Right renal cortex interstitium (tissue), 3 donors: ENCODE measurements around the gene CILP. TPM values are rescaled to one million over a fixed set of nuclear protein-coding genes. Genes with fewer than 3 reads are reported as not detected.

ENCODE experiments used
- DNase-seq, 3 donors: peaks; one replicate each; pipeline ENCODE4 v3.0.0-alpha.2; 2013; ENCODE audit warnings: low read depth in 3 of 3, low spot score in 2 of 3
- polyA plus RNA-seq, 3 donors: library from polyadenylated mRNA; unstranded; fragments of 120-200 nt; gene quantifications; one replicate each; pipeline ENCODE4 v1.2.1, GENCODE V29; 2013; ENCODE audit not compliant: insufficient read length in 3 of 3

The CILP gene
- polyA plus RNA-seq, 3 donors = 2.8 to 3.3 (median 3.3) TPM

DNA sequence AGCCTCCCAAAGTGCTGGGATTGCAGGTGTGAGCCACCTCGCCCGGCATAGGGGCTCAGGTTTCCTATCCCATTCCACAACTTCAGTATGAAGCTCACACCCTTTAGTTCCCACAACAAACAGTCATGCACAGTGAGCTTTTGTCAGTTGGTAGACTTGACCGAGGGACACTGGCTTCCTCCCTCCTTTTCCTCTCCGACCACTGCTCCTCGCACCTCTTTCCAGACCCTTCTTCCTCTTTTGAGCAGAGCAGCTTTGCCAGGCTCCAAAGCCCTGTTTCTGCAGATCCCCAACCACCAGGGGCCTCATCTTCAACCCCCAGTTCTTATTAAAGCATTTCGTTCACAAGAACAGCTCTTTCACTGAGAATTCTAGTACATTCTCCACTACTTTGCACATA, 12.7 kb upstream of the CILP start:
- DNase-seq = no peak

DNA sequence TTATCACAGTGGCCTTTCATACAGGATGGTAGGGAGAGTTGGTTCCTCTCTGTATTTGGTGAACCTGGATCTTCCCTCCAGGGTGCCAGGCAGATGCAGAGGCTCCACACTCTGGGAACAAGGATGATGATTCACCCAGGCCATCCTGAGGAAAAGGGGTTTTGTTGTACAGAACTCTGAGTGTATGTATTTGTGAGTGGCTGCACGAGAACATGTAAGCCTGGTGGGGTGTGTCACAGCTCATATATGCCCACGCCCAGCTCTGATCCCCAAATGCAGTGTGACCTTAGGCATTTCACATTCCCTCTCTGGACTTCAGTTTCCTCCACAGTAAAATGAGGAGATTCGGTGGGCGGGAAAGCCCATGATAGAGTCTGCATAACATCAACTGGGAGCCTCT, 11.6 kb upstream of the CILP start:
- no peak for DNase-seq

DNA sequence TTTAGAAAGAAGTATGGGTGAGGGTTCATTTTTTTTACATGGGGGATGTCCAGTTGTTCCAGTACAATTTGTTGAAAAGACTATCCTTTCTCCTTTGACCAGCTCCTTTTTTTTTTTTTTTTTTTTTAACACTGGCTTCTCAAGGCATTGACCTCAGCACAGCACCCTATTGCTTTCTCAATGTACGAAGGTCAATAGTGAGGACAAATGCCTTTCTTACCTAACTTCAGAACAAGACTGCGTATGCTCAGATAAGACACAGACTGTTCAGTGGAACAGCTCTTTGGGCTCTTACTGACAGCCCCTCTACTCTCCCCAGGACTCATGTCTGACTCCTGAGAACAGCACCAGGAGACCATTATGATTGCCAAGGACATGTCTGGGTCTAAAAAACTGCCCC, 10.4 kb upstream of the CILP start:
- no peak for DNase-seq

DNA sequence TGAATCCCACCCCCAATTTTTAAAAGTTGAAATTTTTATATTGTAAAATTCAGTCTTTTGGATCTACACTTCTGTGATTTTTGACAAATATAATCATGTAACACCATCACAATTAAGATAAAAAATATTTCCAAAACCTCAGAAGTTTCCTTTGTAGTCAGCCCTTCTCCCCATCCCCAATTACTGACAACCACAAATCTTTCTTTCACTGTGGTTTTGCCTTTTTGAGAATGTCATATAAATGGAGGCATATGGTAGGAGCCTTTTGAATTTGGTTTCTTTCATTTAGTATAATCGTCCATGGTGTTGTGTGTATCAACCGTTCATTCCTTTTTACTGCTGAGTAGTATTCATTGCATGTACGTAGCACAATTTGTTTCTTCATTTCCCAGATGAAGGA, 7.9 kb upstream of the CILP start:
- DNase-seq = no peak

DNA sequence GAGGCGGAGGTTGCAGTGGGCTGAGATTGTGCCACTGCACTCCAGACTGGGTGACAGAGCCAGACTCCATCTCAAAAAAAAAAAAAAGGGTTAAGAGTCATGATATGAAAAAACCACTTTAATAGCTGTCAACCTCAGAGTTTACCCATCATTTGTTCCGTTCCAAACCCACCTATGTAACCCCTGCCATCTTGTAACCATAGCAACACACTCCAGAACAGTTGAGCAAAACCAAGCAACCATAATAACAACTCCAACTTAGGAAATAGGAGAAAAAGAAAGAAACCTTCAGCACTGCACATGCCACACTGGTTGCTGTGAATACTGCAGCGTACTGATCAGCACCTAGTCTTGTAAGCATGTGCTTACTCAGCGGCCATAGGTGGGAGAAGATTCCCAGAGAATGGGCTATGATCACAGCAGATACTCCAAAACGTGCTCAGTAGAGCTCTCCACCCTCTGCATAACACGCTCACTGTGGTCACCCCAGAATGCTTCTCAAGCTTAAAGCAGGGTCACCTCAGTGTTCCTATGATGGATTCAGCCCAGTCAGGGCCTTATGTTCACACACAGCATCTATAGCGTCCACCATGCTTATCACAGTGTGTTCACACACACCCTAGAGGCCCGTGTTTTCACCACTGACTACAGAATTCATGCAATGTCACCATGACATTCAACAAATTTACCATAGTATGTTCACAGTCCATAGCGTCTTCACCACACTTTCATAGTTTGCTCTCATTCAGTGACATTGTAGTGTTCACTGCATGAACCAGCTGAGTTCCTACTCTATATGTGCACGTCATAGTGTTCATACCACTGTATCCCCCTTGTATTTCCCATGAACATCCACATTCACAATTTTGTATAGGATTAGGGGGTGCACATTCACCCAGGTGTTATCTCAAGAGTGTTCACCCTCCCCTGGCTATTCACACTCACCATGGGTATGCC, 6.5 kb upstream of the CILP start:
- DNase-seq = no peak

DNA sequence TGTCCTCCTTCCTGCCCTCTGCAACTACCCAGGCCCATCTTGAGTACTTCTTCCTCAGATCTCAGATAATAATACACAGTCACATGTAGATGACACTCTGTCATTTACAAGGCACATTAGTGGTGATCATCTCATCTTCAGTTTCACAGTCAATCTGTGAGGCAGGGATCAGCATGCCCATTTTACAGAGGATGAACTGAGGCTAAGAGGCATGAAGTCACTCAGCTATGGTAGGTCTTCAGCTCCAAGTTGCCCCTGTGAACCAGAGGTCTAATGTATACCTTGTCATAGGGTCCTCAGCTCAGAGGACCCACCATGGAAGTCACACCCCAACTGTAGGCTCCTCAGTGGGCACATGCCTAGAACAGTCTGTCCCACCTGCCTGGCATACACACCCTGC, 4.2 kb upstream of the CILP start:
- DNase-seq = no peak

DNA sequence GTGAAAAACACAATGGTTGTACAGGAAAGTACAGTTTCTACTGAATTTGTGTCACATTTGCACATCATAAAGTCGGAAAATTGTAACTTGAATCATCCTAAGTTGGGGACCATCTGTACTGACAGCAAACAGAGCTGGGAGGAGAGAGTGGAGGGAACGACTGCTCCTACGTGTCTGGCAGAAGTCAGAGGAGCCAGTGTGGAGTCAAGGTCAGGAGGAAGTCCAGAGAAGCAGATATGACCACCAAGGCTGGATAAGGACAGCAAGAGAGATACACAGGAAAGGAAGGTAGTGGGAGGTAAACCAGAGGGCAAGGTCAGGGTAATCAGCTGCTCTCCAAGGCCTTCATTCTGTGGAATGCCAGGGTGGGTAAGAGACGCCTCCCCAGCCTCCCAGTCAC, 2.7 kb upstream of the CILP start:
- DNase-seq = no peak

DNA sequence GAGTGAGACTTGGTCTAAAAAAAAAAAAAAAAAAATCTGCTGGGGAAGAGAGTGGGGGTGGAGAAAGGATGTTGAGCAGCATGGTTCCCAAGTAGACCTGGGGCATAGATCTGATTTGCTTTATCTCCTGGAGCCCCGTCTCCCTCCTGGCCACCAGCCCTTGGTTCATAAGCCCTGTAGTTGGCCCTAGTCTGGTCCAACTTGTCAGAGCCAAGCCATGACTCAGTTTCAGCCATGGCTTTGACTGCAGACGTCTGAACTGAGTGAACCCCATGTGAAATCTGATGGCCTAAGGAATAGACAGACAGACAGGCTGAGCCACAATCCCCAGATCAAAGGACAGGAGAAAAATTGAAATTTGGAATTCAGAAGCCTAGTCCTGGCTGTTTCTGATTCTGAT, 2.0 kb upstream of the CILP start:
- no peak for DNase-seq

DNA sequence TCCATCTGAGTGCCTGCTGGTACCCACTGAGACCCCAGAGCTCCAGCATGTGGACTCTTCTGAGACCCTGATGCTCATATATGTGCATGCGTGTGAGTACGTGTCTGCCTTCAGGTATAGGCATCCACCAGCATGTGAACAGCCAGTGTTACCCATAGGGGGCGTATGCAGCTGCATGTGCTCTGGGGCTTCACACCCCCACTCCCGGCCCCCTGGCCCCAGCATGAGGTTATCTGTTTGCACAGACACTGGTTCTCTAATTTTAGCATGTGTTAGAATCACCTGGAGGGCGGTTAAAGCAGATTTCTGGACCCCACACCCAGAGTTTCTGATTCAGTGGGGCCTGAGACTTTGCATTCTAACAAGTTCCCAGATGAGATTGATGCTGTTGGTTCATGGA, 824 bp upstream of the CILP start:
- DNase-seq = no peak

DNA sequence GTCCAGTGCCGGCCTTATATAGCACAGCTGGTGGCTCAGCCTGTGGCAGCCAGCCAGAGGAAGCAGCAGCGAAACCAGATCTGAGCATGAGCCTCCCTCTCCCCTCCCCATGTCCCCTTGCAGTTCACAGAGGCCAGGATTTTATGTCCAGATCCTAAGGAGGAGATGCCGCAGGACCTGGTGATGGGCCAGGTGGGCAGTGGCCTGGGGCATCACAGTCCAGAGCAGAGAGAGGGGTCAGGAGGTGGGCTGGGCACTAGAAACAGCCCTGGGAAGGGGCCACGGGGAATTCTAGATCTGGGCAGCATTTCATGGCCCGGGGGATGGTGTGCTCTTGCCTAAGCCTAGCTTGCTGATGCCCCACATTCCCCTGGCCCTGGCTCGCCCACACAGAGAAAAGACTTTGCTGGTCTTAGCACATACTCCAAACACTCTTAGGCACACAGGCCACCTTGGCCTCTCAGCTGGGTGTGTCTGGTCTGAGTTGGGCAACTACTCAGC, 259 bp upstream of the CILP start:
- peak in 2 of 3 donors; percentile 41 to 68 for DNase-seq

DNA sequence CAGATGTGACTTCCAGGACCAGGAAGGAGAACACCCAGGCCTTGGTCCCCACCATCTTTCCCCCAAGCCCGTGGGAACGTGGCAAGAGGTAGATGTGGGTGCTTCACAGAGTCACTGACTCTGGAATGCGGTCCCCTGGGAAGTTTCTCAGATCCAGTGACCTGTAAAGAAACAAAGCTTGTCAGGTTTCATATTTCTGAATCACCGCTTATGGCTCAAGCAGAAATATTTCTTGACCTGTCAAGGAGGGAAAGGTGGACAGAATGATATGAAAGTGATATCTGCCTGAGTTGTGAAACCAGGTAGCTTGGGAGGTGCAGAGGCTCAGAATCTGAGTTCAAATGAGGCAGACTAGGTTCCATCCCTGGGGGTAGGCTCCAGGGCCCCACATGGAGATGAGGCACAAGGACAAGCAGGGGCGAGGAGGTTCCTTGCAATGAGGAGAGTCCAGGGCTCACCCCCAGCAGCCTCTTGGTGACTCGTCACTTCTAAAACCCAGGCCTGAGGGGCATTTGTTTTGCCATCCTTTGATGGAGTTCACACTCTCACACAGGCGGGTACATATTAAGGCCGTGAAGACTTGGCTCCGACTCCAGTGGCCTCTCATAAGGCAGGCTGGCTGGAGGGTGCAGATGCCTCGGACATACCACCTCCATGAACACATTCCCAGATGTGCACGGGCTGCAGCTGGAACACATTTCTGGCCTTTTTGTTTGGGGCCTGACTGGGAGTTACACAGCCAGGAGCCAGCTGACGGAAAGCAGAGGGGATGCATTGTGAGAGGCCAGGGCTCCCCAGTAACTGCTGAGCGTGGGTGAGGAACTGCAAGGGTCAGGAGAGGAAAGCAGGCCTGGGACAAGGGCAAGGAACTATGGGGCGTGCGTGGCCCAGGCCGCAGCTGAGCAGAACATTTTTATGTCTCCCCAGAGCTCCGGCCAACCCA, 1.3 kb downstream of the CILP start:
- no peak for DNase-seq

DNA sequence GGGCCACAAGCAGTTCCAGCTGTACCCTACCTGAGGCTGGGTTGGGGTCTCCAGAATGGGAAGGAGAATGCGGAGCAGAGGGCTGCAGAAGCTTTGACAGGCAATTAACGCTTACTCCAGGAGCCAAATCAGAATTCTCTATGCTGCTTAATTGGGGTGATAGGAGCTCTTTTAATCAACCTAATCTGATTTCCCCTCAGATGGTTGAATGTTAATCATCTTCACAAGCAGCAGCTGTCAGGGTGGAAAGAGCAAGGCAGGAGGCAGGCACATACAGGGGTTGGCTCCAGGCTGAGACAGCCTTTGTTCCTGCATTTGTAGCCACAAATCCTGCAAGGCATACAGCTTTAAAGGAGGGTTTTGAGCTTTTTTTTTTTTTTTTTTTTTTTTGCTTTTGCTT, 2.6 kb downstream of the CILP start:
- DNase-seq = no peak

DNA sequence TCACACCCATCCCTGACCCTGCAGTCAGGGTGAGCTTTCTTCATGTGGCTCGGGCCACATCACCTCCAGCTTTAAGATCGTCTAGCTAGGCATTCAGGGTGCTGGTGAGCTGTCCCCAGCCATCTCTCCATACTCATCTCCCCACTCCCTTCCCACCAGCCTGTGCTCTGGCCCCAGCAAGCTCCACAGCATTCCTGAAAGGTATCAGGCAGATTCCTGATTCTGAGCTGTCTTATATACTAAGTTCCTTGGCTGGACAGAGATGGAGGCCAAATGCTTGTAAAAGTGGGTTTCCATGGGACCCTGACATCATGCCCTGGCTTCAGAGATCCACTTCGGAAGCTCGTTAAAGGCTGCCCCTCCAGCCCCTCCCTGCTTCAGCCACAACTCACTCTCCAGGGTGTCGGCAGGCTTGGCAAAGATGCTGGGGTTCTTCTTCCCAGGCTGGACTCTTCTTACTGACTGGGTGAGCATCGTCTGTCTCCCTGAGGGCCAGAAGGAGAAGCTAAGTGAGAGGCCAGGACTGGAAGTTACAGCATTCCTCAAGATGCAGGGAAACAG, 3.9 kb downstream of the CILP start:
- DNase-seq = no peak

DNA sequence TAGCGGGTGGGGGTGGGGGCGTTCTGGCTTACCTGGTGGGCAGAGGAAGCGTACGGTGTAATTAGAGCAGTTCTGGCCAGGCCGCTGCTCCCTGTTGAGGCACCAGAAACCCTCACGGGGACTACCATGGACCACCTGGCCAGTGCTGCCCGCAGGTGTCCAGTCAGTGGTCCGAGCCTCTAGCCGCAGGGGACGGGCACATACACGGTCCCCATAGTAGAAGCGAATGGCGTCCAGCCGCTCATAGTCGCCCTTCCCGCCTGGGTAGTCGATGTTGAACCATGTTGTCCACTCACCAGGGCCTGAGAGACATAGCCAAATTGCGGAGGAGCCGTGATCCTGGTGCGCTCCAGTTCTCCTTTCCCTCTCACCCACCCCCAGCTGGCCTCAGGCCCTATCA, 4.5 kb downstream of the CILP start:
- DNase-seq = no peak

DNA sequence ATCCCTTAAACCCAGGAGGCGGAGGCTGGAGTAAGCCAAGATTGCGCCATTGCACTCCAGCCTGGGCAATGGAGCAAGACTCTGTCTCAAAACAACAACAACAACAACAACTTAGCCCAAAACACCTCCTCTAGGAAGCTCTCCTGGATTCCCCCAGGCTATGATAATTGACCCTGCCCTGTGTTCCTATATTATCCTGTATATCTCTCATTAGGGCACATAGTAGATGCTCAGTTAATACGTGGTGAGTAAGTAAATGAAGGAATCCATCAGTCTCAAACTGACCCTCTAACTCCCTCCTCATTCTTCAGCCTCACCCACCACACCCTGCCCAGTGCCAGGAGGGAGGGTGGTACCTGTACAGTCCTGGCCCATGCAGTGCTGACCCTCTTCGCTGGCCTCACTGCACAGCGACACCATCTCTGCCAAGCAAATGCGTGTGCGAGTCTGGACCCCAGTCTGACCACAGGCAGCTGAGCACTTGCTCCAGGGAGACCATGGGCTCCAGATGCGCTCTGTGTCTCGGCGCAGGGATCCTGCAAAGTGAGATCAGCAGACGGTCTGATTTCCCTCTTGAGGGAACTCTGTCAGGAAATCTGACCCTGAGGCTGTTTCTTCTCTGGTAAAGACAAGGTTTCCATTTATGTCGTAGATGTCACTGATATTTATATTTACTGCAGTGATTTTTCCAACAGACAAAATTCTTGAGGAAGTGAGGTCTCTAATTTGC, 6.2 kb downstream of the CILP start:
- DNase-seq = no peak

DNA sequence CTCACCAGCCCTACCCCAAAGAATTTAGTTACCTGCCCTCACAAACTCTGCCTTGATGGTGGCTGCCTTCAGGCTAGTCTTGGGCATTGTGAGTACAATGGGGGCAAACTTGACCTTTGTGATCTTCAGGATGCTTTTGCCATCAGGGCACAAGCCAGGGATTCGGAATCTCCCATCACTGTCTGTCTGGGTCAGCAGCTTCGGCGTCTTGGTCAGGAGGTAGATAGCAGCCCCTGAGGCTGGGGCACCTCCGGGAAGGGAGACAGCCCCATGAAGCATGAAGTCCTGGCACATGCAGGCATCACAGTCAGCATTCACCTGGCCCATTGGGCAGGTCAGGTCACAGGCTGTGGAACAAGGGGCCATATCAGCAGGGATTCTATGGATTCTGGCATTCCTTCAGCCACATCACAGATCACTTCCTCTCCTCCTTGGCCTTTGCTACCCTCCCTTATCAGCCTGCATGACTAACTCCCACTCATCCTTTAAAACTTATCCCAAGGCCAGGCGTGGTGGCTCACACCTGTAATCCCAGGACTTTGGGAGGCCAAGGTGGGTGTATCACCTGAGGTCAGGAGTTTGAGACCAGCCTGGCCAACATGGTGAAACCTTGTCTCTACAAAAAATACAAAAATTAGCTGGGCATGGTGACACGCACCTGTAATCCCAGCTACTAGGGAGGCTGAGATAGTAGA, 6.9 kb downstream of the CILP start:
- DNase-seq = no peak

DNA sequence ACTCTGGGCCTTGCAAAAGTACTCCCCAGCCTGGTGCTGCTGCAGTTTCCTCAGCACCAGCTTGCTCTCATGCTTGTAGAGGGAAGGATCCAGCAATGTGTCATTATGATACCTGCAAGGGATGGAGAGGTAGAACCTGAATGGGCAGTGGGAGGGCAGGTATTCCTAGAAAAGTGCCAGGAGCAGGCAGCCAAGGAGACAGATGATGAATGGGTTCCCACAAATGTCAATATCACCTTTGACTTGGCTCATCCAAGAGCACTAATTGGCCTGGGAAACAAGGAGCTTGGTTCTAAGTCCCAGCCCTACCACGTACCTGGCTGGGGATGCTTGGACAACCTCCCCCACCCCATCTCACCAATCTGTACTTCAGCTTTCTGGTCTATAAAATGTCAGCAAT, 9.4 kb downstream of the CILP start:
- no peak for DNase-seq

DNA sequence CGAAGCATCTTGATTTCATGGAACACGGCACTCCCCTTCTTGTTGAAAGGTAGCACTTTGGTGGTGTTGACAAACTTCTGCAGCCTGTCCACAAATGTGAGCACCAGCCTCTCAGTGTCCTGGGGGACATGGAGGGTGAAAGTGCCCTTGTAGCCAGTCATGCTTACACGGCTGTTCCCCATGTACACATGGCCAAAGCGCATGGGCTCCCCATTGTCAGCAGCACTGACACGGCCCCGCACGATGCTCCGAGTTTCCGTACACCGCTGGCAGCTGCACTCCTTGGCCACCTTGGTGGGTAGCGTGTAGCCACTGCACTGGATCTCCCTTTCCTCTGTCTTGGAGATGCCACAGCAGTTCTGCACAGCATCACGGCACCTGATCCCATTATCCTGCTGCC, 12.7 kb downstream of the CILP start:
- DNase-seq = no peak

DNA sequence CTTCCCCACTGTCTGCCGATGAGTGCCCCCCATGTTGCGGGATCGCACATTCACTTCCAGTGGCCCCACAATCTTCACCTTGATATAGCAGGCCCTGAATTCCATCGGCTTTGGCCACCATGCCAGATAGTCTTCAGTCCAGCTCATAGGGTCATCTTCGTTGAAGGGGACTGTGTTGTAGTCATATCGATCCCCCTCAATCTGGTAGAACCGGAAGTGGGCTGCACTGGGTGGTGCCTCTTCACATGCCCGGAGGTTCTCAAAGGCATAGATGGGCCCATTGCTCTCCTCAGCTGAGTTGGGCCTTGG, 14.0 kb downstream of the CILP start:
- no peak for DNase-seq
